Activated CD4-positive, alpha-beta T cell treated with anti-CD3 and anti-CD28 coated beads for 36 hours (primary cell): ENCODE results near the gene TMEM212. TPM values are rescaled to one million over a fixed set of nuclear protein-coding genes. Genes with fewer than 3 reads are reported as not detected.

Experiments
- ATAC-seq: fragments of 200-7000 bp; cut with Tn5 transposase; one replicate; pipeline ENCODE4 v1.10.0; 2021; ENCODE audit warnings: mild to moderate bottlenecking, moderate library complexity
- CTCF ChIA-PET: fragments of 350-600 bp; sonication (Branson Sonifier 250); formaldehyde crosslinking; loops from one replicate; lab custom pipeline; 2021; ENCODE audit warnings: antibody characterized with exemption; lab: Charles Lee
- POLR2A ChIA-PET: fragments of 350-600 bp; sonication (Branson Sonifier 250); formaldehyde crosslinking; loops from one replicate; lab custom pipeline; 2021; ENCODE audit warnings: antibody characterized with exemption, inconsistent platforms; lab: Charles Lee
- DNase-seq: peaks from one replicate; pipeline ENCODE4 v3.0.0-alpha.2; 2020
- H3K27ac Mint-ChIP-seq: one replicate; pipeline ENCODE4 v1.8.0; 2021; ENCODE audit warnings: mixed read lengths
- H3K27me3 Mint-ChIP-seq: one replicate; pipeline ENCODE4 v1.8.0; 2021; ENCODE audit warnings: mixed read lengths
- H3K36me3 Mint-ChIP-seq: one replicate; pipeline ENCODE4 v1.8.0; 2021; ENCODE audit warnings: low read depth, mixed read lengths
- H3K4me1 Mint-ChIP-seq: one replicate; pipeline ENCODE4 v1.8.0; 2021; ENCODE audit warnings: mixed read lengths
- H3K4me3 Mint-ChIP-seq: one replicate; pipeline ENCODE4 v1.8.0; 2021; ENCODE audit warnings: mild to moderate bottlenecking, moderate library complexity, mixed read lengths
- H3K9me3 Mint-ChIP-seq: one replicate; pipeline ENCODE4 v1.8.0; 2021; ENCODE audit warnings: low read depth, mixed read lengths
- intact Hi-C, 2 experiments: fragments of 100-400 bp; cut with DNase I in 1 of 2; cut with micrococcal nuclease in 1 of 2; formaldehyde crosslinking; loops; one replicate each; pipeline versions ENCODE4 v1.14.2 to v1.15.1; 2022 to 2024; cut with DNase I, micrococcal nuclease
- total RNA-seq, 2 experiments: library from RNA; stranded (reverse); gene quantifications; one replicate each; pipeline ENCODE4 v1.2.3, GENCODE V29; 2021

TMEM212 gene
- not detected for total RNA-seq

DNA sequence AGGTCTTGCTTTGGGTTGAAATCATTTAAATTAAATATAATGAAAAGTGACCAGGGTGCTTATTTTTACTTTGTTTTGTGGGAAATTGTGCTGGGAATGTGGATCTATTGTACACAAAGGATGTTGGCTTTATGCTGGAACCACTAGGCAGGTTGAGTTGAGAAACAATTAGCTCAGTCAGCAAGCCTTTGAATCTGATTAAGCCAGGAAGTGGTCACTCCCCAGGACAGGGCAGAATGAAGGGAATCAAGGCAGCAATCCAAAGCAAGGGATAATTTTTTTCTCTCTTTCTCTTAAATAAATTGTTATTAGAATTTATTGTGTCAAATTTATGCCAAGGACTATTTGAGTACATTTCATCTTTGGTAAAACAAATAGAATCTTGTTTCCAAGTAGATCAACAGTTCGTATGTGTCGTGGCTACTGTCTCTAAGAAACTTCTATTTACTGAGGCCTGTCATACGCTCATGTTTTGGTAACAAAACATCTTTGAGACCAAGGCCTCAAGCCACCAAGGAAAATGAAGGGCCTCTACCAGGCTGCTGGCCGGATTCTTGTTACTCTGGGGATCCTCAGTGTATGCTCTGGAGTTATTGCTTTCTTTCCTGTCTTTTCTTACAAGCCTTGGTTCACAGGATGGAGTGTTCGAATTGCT, at the start of gene TMEM212:
Gene TMEM212 (plus strand): TSS at position 486 of the 655 bp plus-strand sequence. CDS start 35 bp downstream, at position 521.
- intact Hi-C loops = no loop called here
- Mint-ChIP-seq H3K4me1 (peaks cover 20% of the 10 kb centered on the region), H3K9me3 (no peaks in the 10 kb centered on the region), H3K4me3 (no peak within 1 kb of the TSS), H3K27ac (no peak within 1 kb of the TSS), H3K27me3 (peaks cover 9% of the 10 kb centered on the region), H3K36me3 (no peaks in the 10 kb centered on the region)
- DNase-seq (no peak), ATAC-seq (no peak)
- CTCF ChIA-PET = no interaction called here
- POLR2A ChIA-PET = no interaction called here

DNA sequence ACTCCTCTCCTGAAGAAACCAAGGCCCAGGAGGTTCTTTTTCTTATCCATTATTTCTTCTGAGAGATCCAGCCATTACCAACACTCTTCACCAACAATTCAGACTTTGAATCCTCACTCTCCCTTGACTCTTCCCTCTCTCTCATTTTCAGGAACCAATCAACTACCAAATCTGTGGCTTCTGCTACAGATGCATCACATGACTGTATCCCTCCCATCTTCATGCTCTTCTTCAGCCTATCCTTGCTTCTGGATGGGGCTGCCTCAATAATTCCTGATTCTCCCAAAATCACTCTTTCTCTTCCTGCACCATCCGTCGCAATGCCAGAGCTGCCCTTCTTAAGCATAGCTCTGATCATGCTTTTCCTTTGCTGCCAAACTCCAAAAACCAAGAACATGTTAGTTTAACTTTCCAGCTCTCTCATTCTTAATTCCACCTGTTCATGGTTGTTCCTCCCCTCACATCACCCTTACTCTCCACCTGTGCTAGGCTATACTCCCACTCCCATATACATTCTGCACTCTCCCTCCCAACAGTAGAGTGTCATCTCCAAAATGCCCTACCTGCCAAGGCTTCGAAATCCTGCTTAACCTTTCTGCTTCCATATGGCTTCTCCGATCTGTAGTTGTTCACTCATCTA, 46.4 kb upstream of the TMEM212 start:
- Mint-ChIP-seq H3K27me3 (no peaks in the 10 kb centered on the region), H3K4me1 (peaks cover 3% of the 10 kb centered on the region), H3K9me3 (no peaks in the 10 kb centered on the region), H3K36me3 (no peaks in the 10 kb centered on the region), H3K27ac (no peak overlapping the region), H3K4me3 (no peak overlapping the region)
- DNase-seq (no peak), ATAC-seq (no peak)
- CTCF ChIA-PET = no interaction called here
- intact Hi-C loops = no loop called here
- POLR2A ChIA-PET = no interaction called here

GRCh38 chr3:171797265-171797679, 45.9 kb upstream of the TMEM212 start:
- no peaks in the 10 kb centered on the region for H3K27me3 Mint-ChIP-seq
- DNase-seq (no peak), ATAC-seq (no peak)
- ChIA-PET CTCF (interaction anchor here (0.6 kb wide), 1 partner anchor 207 kb away, joined by 5 read pairs; no protein-coding TSS in a partner anchor), POLR2A (no interaction called here)
- H3K4me1 Mint-ChIP-seq = peaks cover 4% of the 10 kb centered on the region
- intact Hi-C loops = no loop called here
- no peak overlapping the region for H3K27ac Mint-ChIP-seq
- H3K9me3 Mint-ChIP-seq = no peaks in the 10 kb centered on the region
- H3K4me3 Mint-ChIP-seq = no peak overlapping the region
- no peaks in the 10 kb centered on the region for H3K36me3 Mint-ChIP-seq

GRCh38 chr3:171797873-171798272, 45.3 kb upstream of the TMEM212 start:
- POLR2A ChIA-PET = no interaction called here
- H3K27me3 Mint-ChIP-seq = no peaks in the 10 kb centered on the region
- H3K27ac Mint-ChIP-seq = no peak overlapping the region
- DNase-seq (no peak), ATAC-seq (no peak)
- CTCF ChIA-PET = interaction anchor here (0.6 kb wide), 1 partner anchor 206 kb away, joined by 5 read pairs; no protein-coding TSS in a partner anchor
- H3K9me3 Mint-ChIP-seq = no peaks in the 10 kb centered on the region
- peaks cover 4% of the 10 kb centered on the region for H3K4me1 Mint-ChIP-seq
- intact Hi-C loops = no loop called here
- H3K4me3 Mint-ChIP-seq = no peak overlapping the region
- no peaks in the 10 kb centered on the region for H3K36me3 Mint-ChIP-seq

DNA sequence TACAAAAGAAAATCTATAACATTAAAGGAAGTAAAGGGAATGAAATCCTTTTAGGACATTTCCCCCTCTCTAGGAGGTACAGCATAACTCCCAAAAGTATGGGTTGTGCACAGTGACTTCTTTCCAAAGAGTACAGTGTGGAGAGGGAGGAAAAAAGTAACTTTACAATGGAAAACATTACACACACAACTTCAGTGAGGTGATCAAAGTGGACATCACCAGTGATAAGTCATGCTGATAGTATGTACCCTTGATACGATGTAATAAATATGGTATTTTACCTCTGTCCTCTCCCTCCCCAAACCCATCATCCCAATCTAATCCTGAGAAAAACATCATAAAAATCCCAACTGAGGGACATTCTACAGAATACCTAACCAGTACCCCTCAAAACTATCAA, 43.6 kb upstream of the TMEM212 start:
- Mint-ChIP-seq H3K27me3 (peaks cover 5% of the 10 kb centered on the region), H3K4me1 (peaks cover 4% of the 10 kb centered on the region), H3K27ac (no peak overlapping the region), H3K36me3 (no peaks in the 10 kb centered on the region), H3K9me3 (no peaks in the 10 kb centered on the region), H3K4me3 (no peak overlapping the region)
- CTCF ChIA-PET = no interaction called here
- DNase-seq (no peak), ATAC-seq (no peak)
- intact Hi-C loops = no loop called here
- POLR2A ChIA-PET = no interaction called here

GRCh38 chr3:171801738-171802589, 41.2 kb upstream of the TMEM212 start:
- Mint-ChIP-seq H3K4me1 (peaks cover 4% of the 10 kb centered on the region), H3K4me3 (no peak overlapping the region), H3K9me3 (no peaks in the 10 kb centered on the region), H3K27ac (no peak overlapping the region), H3K36me3 (no peaks in the 10 kb centered on the region), H3K27me3 (peaks cover 5% of the 10 kb centered on the region)
- intact Hi-C loops = no loop called here
- CTCF ChIA-PET = interaction anchor here (0.7 to 0.8 kb wide), 2 partner anchors 38 to 128 kb away, joined by 3 read pairs; no protein-coding TSS in a partner anchor
- ATAC-seq (peak; percentile 60), DNase-seq (no peak)
- POLR2A ChIA-PET = interaction anchor here (0.6 to 0.7 kb wide), 3 partner anchors 433 to 1711 kb away, joined by 3 to 5 read pairs (median 3); no protein-coding TSS in a partner anchor

GRCh38 chr3:171802590-171802956, 40.6 kb upstream of the TMEM212 start:
- CTCF ChIA-PET = no interaction called here
- no peaks in the 10 kb centered on the region for H3K36me3 Mint-ChIP-seq
- no peak overlapping the region for H3K4me3 Mint-ChIP-seq
- no peak for DNase-seq
- H3K27me3 Mint-ChIP-seq = peaks cover 9% of the 10 kb centered on the region
- no peak overlapping the region for H3K27ac Mint-ChIP-seq
- intact Hi-C loops = no loop called here
- peaks cover 4% of the 10 kb centered on the region for H3K4me1 Mint-ChIP-seq
- POLR2A ChIA-PET = no interaction called here
- no peaks in the 10 kb centered on the region for H3K9me3 Mint-ChIP-seq
- ATAC-seq = no peak

GRCh38 chr3:171803044-171803443, 40.1 kb upstream of the TMEM212 start:
- Mint-ChIP-seq H3K4me3 (no peak overlapping the region), H3K27ac (no peak overlapping the region), H3K9me3 (no peaks in the 10 kb centered on the region), H3K36me3 (no peaks in the 10 kb centered on the region), H3K4me1 (peaks cover 4% of the 10 kb centered on the region), H3K27me3 (peaks cover 13% of the 10 kb centered on the region)
- no peak for ATAC-seq
- CTCF ChIA-PET = no interaction called here
- no peak for DNase-seq
- intact Hi-C loops = no loop called here
- POLR2A ChIA-PET = no interaction called here

- Mint-ChIP-seq H3K4me1 (peaks cover 11% of the 10 kb centered on the region), H3K27ac (no peak overlapping the region), H3K9me3 (no peaks in the 10 kb centered on the region), H3K36me3 (no peaks in the 10 kb centered on the region), H3K4me3 (no peak overlapping the region), H3K27me3 (peaks cover 21% of the 10 kb centered on the region)
- ChIA-PET POLR2A (no interaction called here), CTCF (no interaction called here)
- ATAC-seq (no peak), DNase-seq (no peak)
- intact Hi-C loops = no loop called here
These were observed 38.3 kb upstream of the TMEM212 start for GRCh38 chr3:171804618-171805389.

DNA sequence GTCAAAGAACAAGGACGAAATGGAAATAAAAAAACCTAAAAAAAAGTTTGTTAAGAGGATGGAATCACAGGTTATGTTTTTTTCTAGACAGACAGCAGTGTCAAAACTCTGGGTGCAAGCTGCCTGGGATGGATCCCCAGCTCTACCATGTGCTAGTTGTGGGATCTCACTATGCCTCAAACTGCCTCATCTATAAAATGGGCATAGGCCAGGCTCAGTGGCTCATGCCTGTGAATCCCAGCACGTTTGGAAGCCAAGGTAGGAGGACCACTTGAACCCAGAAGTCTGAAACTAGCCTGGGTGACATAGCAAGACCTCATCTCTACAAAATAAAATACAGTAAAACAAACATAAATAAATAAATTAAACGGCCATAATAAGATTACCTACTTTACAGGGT, 37.5 kb upstream of the TMEM212 start:
- Mint-ChIP-seq H3K4me1 (peaks cover 14% of the 10 kb centered on the region), H3K4me3 (no peak overlapping the region), H3K36me3 (no peaks in the 10 kb centered on the region), H3K27ac (no peak overlapping the region), H3K9me3 (no peaks in the 10 kb centered on the region), H3K27me3 (peaks cover 26% of the 10 kb centered on the region)
- DNase-seq (no peak), ATAC-seq (no peak)
- intact Hi-C loops = no loop called here
- POLR2A ChIA-PET = no interaction called here
- CTCF ChIA-PET = no interaction called here
